Lower leg skin (tissue), 3 donors: ENCODE measurements around the gene FCER1G.

Source experiments
- CTCF ChIP-seq, 3 donors: fragments of 450-650 bp; IDR thresholded peaks; one replicate each; pipeline ENCODE4 v1.5.1; 2016; ENCODE audit warnings: antibody characterized with exemption in 3 of 3, mild to moderate bottlenecking in 3 of 3, moderate library complexity in 2 of 3
- POLR2A ChIP-seq, 2 donors: fragments of 450-650 bp; IDR thresholded peaks; one replicate each; pipeline ENCODE4 v1.6.1; 2016 to 2017; ENCODE audit warnings: antibody characterized with exemption in 2 of 2, mild to moderate bottlenecking in 1 of 2, moderate library complexity in 1 of 2

GRCh38 chr1:161242313-161242712, 27.2 kb downstream of the FCER1G start:
- no peak for TF ChIP-seq CTCF (IDR thresholded peaks at IDR 0.05)
- no peak for TF ChIP-seq POLR2A (IDR thresholded peaks at IDR 0.05)
